GM21390 (cell line): ENCODE data around the gene PARVB.
"Not testable (repeated sequence)": the region's sequence is repeated elsewhere in the genome, so short reads cannot be mapped to it uniquely, and the experiment has no call there.

ENCODE experiments used
- ATAC-seq: cut with Tn5 transposase; IDR thresholded peaks from one replicate; pipeline ENCODE4 v1.9.1; 2021; ENCODE audit not compliant: unreplicated experiment

Gene PARVB

DNA sequence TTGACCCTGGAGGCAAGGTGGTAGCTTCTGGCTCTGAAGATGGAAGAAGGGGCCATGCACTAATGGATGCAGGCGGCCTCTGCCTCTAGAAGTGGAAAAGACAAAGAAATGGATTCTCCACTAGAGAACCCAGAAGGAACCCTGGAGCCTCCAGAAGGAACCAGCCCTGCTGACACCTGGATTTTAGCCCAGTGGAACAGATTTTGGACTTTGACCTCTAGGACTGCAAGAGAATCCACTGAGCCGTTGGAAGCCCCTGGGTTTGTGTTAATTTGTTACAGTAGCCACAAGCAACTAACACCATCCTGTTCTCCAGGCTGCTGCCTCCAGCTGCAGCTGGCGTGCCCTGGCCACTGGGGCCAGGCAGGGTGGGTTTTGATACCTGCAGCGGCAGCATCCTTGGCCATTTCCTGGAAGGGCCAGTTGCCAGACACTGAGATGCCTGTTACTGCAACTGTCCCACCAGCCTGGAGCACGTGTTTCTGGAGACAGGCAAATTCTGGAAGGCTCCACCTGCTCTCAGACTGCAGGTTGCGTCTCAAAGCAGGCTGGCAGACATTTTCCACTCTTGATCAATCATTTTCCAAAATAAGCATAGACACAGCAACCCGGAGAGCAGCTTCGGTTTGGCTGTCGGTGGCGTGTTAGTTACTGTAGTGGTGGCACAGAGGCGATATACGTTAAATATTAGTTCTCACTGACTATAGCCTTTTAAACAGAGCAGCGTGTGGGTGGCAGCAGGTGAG lies 79.8 kb downstream of the PARVB start:
- no peak for ATAC-seq

DNA sequence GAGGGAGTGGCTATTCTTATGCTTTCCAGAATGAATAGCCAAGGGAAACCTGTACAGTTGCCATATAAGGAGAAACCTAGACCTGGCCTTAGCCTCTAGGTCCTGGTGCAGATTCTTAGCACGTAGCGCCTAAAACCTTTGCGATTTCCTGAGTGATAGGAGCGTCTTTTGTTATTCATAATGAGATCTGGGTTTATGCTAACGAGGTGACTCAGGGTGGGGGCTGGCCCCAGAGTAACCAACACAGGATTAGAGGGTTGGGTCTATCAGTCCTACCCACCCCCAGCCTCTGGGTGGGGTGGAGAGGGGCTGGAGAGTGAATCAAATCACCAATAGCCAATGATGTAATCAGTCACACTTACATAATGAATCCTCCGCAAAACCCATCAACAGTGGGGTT lies 83.2 kb downstream of the PARVB start:
- ATAC-seq: no peak

DNA sequence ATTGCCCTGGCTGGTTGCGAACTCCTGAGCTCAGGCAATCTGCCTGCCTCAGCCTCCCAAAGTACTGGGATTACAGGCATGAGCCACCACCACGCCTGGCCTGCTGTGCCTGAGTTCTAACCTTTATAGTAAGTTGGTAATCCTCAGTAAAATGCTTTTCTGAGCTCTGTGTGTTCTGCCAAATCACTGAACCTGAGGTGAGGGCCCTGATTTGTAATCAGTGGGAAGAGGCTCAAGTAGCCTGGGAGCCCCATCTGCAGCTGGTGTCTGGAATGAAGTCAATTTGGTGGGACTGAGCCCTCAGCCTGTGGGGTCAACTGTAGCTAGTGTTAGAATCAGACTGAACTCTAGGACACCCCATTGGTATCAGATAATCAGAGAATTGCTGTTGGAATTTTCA lies 84.0 kb downstream of the PARVB start:
- no peak for ATAC-seq

DNA sequence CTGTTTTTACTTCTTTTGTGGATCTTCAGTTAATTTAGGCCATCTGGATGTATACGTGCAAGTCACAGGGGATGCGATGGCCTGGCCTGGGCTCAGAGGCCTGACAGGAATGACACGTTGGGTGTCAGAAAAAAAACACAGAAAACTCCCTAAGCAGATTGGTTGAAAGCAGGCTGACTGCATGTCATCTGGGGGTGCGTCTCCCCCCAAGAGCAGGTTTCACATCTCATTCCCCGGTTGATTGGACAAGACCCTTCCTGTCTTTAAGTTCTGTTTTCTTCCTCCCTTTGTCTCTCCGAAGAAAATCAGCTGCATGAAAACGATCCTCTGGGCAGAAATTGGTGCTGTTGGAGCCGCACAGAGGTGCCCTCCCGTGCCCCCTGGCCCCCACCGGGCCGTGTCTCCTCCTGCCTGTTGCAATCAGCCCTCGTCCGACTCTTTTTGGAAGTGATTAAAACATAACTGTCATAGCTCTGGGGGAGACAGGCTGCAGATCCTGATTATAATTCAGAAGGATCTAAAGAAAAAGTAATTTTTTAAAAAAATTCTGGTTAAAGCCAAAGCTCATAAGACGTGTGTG lies 84.8 kb downstream of the PARVB start:
- no peak for ATAC-seq

DNA sequence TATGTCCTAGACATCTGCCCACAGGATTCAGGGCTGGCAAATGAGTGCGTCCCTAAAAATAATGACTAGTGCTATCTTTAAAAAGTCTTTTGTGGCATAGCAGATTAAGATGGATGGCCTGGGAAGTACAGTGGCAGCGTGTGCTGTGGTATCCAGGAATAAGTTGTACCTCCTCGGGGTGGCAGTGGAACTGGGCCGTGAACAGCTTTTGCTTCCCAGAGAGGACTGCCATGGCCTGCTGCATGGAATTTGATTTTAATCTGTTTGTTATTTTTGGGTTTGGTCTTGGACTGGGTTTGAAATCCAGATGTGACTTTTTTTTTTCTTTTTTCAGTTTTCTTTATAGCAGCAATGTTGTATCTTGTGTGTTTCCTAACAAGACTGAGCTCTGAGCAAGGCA lies 85.3 kb downstream of the PARVB start:
- ATAC-seq: no peak

DNA sequence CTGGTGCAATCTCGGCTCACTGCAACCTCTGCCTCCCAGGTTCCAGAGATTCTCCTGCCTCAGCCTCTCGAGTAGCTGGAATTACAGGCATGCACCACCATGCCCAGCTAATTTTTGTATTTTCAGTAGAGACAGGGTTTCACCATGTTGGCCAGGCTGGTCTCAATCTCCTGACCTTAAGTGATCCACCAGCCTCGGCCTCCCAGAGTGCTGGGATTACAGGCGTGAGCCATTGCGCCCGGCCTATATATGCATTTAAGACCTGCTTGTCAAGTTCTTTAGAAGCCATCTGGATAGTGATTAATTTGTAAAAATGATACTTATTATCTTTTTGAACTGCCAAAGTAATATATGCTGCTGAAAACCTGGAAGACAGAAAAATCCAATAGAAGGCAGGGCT lies 86.6 kb downstream of the PARVB start:
- ATAC-seq: not testable (repeated sequence)

DNA sequence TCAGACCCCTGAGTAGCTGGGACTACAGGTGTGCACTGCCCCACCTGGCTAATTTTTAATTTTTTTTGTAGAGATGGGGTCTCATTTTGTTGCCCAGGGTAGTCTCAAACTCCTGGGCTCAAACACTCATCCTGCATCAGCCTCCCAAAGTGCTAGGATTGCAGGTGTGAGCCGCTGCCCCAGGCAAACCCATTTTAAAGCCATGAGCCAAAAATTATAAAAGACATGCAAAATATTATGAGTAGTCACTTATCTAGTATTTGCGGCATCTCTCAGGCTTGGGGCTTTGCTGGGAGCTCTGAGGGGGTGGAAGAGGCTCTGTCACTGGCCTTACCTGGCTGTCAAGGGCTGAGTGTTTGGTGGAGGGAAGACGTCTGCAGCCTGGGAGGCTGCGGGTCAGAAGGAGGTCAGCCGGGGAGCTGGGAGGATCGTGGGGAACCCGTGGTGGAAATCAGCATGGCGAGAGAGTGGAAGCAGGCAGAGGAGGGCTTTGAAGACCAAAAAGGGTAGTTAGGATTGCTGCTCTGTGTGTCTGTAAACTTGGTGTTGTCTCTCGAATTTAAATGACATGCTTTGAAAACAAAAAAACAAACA lies 87.6 kb downstream of the PARVB start:
- ATAC-seq: no peak

DNA sequence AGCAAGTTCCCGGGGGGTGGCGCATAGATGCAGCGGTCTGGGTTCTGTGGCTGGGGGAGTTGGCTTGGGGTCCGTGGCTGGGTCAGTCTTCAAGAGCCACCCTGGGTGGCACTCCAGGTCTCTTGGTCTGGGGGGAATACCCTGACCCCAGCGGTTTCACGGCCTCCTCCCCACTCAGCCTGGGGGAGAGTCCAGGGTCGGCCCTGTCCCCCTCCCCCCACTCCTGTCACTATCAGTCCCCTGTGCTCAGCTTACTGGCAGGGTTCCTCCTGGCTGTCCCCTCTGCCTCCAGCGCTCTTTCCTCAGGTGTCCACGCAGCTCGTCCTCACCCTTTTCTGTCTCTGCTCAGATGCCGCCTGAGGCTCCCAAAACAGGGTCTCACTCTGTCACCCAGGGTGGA lies 88.1 kb downstream of the PARVB start:
- no peak for ATAC-seq

DNA sequence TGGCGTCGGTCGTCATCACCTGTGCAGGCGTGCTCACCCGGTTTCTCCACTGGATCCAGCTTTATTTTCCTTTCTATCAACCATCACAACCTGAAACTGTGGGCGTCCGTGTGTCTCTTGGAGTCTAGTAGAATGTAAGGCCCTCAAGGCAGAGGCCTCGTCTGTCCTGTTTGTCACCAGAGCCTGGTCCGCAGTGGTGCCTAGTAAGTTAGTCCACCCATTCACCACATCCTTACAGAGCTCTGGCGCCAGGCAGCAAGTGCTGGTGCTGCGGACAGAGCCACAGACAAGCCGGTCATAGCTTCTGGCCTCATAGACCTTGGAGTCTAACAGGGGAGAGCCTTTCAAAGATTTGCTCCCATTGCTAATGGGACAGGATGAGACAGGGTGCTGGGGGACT lies 92.2 kb downstream of the PARVB start:
- ATAC-seq: no peak

DNA sequence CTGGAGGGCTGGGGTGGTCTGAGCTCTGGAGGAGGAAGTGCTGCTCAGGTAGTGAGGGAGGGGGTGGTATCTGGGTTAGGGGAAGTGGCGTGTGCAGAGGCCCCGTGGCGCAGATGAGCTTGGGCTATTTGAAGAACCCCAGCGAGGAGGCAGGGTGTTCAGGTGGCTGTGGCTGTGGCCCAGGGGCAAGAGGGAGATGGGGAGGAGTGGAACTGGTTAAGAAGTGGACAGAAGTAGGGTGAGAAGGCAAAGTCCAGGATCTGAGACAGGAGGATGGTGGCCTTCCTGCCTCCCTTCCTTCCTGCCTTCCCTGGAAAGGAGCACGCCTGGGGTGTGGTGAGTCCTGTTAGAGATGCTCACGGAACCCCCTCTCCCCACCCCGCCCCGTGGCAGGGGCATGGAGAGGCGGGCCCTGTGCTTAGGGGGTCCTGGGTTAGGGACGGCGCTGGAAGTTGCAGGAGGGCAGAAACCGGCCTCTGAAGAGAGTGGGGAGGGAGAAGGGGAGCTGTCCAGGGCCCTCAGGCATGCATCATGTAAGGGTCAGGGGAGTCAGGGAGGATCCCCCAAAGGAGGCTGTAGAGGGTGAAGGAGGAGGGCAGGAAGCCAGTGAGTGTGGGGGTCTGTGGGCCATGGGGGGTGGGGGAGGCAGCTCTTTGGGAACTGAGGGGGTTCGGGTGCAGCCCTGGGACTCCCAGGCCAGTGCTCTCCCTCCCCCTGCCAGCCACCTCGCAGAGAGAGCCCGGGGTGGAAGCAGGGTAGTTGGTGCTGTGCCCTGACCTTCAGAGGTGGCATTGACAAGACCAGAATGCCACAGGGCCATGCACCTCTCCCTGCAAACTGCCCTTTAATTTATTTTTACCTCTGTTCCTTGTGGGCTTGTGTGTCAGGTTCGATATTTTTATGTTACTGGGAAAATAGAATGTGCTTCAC lies 92.9 kb downstream of the PARVB start:
- ATAC-seq: no peak

DNA sequence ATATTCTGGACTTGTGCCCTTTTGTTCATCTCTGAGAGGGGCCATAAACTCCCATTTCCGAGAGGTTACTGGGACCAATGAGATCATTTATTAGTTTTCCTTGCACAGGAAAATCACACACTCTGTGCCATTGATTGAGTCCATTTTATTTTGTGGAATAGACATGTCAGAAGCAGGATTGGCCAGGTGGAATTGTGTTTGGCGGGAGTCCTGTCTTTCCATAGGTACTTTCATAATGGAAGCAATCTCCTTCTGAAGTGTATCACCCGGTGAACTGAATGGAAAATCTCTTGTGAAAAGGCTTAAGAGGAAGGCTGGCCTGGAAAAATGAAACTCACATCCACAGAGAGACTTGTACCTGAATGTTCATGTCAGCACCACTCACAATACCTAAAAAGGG lies 93.6 kb downstream of the PARVB start:
- ATAC-seq: no peak

DNA sequence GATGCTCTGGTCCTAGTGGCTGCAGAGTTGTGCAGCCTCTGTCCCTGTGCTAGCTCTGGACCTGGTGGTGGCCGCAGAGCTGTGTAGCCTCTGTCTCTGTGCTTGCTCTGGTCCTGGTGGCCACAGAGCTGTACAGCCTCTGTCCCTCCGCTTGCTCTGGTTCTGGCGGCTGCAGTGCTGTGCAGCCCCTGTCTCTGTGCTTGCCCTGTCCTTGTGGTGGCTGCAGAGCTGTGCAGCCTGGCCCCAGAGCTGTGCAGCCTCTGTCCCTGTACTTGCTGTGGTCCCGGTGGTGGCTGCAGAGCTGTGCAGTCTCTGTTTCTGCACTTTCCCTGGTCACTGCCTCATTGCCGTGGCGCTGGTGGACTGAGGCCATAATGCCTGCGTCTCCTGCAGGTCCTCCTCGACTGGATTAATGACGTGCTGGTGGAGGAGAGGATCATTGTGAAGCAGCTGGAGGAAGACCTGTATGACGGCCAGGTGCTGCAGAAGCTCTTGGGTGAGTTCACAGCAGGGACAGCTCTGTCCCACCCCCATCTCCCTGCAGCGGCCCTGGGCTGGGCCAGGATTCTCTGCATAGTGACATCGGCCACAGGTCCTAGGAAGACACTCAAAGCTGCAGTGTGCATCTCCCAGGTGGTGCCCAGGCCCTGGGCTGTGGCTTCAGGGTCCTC lies 94.7 kb downstream of the PARVB start:
- ATAC-seq: no peak

DNA sequence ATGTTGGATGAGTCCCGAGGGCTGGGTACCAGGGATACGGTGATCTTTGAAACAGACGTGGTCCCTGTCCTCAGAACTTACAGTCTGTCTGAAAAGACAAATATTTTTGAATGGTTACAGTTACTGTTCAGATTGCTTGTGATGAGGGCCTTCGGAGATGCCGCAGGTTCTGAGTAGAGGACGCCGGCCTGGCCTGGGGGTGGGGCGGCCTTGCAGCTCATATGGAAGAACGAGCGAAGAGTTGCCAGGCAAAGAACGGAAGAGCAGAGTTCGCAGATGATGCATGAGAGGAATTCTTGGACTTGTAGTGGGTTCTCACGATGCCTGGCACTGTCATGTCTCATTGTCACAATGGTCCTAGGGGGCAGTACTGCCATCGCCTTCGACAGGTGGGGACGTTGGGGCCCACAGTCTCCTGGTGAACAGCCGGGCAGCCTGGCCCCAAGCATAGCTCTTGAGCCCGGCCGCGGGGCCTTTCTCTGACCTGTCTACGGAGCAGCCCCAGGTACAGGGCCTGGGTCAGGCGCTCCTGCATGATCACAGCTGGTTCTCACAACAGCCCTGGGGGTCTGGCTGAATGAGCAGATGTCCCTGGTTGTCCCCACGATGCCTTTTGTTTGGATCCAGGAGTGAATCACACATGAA lies 95.7 kb downstream of the PARVB start:
- no peak for ATAC-seq

DNA sequence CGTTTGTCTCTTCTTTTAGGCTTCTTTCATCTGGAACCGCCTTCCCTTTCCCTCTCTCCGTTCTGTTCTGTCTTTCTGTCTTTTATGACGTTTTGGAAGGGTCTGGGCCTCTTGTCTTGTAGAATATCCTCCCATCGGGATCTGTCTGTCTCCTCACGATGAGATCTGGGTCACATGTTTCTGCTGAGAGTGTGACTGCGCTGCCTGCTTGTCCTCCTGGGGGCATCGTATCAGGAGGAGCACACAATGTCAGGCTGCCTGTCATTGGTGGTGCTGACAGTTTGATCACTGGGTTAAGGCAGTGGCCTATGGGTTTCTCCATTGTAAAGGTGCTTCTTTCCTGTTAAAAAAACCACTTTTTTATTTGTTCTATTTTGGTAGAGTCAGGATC lies 96.2 kb downstream of the PARVB start:
- no peak for ATAC-seq

DNA sequence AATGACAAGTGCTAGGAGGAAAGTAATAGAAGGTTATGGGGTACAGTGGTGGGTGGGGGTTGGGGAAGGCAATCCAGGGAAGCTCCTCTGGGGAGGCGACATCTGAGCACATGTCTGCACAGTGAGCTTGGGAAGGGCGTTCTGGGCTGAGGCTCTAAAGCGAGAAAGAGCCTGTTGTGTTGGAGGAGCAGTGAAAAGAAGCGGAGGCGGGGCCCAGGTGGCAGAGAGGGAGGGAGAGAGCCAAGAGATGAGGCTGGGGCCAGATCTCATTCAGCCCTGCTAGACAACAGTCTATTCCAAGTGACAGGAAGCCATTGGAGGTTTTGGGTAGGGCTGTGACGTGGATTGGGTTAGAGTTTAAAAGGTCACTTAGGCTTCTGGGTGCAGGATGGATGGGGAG lies 101.3 kb downstream of the PARVB start:
- no peak for ATAC-seq

DNA sequence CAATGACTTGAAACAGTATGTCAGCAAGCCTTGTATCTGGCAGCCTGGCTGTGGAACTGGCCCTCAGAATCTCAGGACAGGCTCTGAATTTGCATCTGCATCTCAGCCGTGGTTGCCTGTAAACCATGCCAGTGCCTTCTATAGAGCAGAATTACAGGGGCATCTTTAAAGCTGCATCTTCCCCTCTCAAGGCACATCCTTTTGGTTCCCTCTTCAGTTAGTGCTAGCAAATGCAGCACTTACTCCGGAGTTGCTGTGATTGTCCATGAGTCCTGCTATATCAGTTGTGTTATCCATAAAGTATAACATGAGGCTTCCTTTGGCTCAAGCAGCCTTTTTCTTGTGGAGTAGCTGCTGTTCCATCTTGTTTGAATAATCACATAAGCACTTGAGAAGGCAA lies 102.7 kb downstream of the PARVB start:
- ATAC-seq: no peak

DNA sequence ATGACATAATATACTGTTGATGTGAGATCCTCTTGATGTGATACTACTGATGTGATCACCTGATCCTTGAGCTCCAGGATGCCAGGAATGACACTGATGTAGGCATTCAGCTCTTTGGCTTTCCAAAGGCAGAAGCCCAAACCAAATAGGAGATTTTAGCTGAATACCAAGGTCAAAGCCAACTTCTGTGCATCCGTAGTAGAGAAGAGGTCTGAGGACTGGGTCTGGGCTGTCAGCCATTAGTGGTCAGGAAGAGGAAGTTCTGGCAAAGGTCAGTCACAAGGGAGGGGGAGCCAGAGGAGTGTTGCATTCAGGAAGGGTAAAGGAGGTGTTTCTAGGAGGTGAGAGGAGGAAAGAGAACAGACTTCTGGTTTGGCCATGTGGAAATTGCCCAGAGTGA lies 103.3 kb downstream of the PARVB start:
- no peak for ATAC-seq

DNA sequence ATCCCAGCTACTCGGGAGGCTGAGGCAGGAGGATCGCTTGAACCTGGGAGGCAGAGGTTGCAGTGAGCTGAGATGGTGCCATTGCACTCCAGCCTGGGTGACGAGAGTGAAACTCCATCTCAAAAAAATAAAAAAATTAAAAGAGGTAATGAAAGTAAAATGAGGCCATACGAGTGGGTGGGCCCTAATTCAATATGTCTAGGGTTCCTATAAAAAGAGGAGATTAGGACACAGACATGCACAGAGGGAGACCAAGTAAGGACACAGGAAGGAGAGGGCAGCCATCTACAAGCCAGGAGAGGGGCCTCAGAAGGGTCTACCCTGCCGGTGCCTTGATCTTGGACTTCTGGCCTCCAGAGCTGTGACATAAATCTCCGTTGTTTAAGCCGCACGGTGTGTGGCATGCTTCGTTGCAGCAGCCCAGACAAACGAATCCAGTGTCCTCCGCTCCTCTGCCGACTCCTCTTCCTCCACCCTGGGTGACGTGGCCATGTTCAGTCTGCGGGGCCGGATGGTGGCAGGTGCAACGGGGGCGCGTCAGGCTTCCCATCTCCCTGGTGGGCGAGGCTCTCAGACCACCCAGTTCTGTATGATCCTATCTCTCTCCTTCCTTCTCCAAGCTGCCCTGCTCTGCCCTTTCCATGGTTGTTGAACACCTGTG lies 105.0 kb downstream of the PARVB start:
- ATAC-seq: no peak

DNA sequence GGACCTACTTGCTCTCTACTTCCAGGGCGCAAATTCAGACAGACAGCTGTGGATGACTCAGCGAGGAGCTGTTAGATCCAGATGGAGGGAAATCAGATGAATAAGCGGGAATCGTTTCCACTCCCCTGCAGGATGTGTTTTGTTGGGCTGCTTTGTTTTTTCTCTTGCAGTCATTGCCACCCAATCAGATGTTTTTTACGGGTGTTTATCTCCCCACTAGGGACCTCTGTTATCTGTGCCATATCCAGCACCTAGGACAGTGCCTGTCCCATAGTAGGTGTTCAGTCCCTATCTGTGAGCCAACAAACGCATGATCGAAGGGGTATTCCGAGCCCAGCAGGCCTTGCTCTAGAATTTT lies 105.5 kb downstream of the PARVB start:
- no peak for ATAC-seq

DNA sequence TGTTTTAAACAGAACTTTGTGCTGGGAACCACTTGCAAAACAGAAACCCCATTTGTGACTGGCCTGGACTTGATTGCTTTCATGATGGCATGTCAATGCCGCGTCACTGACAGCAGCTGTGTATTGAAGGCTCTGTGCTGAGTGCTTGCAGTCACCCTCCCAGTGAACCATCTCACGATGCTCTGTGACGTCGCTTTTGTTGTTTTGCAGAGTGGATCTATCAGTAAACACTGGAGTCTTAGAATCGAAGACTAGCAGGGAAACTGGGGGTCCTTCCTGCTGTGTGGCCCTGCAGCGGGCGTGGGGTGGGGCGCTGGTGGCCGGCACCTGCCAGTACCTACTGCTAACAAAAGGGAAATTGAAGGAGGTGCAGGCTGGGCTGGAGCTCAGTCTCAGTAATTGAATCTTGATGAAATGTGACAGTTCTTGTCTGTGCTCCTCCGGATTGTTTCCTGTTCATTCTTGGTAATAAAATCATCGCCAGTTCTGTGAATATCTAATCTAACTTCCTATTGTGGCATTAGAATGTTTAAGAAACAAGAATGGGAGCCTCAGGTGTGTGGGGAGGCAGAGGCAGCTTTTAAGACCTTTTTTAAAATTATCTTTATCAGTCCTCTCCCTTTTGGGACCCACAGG lies 106.1 kb downstream of the PARVB start:
- ATAC-seq: no peak
